ENCODE measurements around the gene TMPRSS13.

TMPRSS13 gene

GRCh38 chr11:117972629-117973502 is 43.7 kb upstream of the TMPRSS13 start:
- TF ChIP-seq, protein P1, sequence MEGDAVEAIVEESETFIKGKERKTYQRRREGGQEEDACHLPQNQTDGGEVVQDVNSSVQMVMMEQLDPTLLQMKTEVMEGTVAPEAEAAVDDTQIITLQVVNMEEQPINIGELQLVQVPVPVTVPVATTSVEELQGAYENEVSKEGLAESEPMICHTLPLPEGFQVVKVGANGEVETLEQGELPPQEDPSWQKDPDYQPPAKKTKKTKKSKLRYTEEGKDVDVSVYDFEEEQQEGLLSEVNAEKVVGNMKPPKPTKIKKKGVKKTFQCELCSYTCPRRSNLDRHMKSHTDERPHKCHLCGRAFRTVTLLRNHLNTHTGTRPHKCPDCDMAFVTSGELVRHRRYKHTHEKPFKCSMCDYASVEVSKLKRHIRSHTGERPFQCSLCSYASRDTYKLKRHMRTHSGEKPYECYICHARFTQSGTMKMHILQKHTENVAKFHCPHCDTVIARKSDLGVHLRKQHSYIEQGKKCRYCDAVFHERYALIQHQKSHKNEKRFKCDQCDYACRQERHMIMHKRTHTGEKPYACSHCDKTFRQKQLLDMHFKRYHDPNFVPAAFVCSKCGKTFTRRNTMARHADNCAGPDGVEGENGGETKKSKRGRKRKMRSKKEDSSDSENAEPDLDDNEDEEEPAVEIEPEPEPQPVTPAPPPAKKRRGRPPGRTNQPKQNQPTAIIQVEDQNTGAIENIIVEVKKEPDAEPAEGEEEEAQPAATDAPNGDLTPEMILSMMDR (IDR thresholded peaks at IDR 0.05; ENCODE audit: low read depth, low read length, missing control alignments), result no peak
- no peak for DNase-seq (ENCODE audit: extremely low read depth, low read depth)
- H3K4me3 ChIP-seq (replicated peaks; ENCODE audit: low read depth, low read length), result no peak overlapping the region

GRCh38 chr11:117972044-117972443 is 42.8 kb upstream of the TMPRSS13 start:
- TF ChIP-seq, protein P1 (IDR thresholded peaks at IDR 0.05; ENCODE audit: low read depth, low read length, missing control alignments), result no peak
- DNase-seq (ENCODE audit: extremely low read depth, low read depth), result no peak
- H3K4me3 ChIP-seq (replicated peaks; ENCODE audit: low read depth, low read length), result no peak overlapping the region

DNA sequence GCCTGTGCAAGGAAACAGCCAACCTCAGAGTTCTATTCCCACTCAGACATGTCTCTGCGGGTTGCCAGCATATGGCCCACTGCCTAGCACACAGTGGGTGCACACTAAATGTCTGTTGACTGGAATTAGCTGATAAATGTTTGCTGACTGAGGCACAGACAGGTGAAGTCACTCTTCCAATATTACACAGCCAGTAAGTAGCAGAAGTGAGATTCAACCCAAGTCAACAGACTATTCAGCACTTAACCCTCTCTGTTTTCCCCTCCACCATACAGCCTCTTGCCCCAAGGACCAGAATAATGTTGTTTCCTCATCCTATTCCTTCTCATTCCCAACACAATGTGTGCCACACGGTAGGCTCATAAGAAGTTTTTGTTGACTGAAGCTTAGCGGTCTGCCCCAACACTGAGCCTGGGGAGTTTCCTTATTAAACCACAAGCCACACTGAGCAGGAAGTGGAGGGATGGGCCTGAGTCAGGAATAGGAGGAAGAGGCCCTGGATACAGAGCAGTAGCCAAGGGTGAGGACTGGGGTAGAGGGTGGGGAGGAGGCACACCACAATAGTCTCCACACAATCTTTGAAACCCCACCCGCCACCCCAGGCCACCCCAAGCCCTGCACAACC is 41.3 kb upstream of the TMPRSS13 start:
- DNase-seq (ENCODE audit: extremely low read depth, low read depth), result no peak

GRCh38 chr11:117969160-117969991 is 40.2 kb upstream of the TMPRSS13 start:
- TF ChIP-seq, protein P1 (IDR thresholded peaks at IDR 0.05; ENCODE audit: low read depth, low read length, missing control alignments), result no peak
- H3K4me3 ChIP-seq (replicated peaks; ENCODE audit: low read depth, low read length), result no peak overlapping the region
- DNase-seq (ENCODE audit: extremely low read depth, low read depth), result no peak

More for the DNA sequence above, 41.3 kb upstream of the TMPRSS13 start:
- TF ChIP-seq, protein P1 (IDR thresholded peaks at IDR 0.05; ENCODE audit: low read depth, low read length, missing control alignments), result no peak
- H3K4me3 ChIP-seq (replicated peaks; ENCODE audit: low read depth, low read length), result no peak overlapping the region

DNA sequence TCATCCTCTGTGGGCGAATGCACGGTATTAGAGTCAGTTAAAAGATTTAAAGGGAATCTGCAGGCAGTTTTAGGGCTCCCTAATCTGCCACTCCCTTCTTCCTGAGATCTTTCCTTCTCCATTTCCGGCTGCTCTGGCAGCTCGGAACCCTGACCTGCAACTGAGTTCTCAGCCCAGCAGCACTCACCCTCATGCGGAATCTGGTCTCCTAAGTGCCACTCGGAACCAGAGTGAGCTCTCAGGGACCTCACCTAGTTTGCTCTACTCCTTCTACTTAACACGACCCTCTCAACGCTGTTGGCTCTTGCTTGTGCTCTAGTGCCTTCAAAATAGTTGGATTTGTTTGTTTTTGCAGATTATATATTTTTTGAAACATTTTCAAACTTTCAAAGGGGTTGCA is 37.7 kb upstream of the TMPRSS13 start:
- TF ChIP-seq, protein P1 (IDR thresholded peaks at IDR 0.05; ENCODE audit: low read depth, low read length, missing control alignments), result no peak
- DNase-seq (ENCODE audit: extremely low read depth, low read depth), result no peak
- H3K4me3 ChIP-seq (replicated peaks; ENCODE audit: low read depth, low read length), result no peak overlapping the region

- TF ChIP-seq, protein P1 (IDR thresholded peaks at IDR 0.05; ENCODE audit: low read depth, low read length, missing control alignments), result no peak
- DNase-seq (ENCODE audit: extremely low read depth, low read depth), result no peak
- H3K4me3 ChIP-seq (replicated peaks; ENCODE audit: low read depth, low read length), result no peak overlapping the region
Measured at GRCh38 chr11:117962826-117963225, 33.6 kb upstream of the TMPRSS13 start.
